ENCODE results near the gene ICAM2.

DNA sequence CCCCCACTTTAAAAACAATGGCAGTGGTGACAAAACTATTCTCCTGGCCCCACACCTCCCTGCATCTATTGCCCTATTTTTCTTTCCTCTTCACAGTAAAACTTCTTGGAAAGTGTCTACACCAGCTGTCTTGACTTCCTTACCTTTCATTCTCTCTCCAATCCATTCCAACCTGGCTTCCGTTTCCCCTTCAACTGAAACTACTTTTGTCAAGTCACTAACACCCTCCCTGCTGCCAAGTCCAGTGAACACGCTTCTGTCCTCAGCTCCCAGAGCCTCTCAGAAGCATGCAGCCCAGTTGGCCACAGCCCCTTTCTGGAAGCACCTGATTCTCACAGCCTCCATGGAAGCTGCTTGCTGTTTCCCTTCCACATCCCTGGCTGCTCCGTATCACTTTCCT, 43.7 kb downstream of the ICAM2 start:
- TF ChIP-seq, protein P1, sequence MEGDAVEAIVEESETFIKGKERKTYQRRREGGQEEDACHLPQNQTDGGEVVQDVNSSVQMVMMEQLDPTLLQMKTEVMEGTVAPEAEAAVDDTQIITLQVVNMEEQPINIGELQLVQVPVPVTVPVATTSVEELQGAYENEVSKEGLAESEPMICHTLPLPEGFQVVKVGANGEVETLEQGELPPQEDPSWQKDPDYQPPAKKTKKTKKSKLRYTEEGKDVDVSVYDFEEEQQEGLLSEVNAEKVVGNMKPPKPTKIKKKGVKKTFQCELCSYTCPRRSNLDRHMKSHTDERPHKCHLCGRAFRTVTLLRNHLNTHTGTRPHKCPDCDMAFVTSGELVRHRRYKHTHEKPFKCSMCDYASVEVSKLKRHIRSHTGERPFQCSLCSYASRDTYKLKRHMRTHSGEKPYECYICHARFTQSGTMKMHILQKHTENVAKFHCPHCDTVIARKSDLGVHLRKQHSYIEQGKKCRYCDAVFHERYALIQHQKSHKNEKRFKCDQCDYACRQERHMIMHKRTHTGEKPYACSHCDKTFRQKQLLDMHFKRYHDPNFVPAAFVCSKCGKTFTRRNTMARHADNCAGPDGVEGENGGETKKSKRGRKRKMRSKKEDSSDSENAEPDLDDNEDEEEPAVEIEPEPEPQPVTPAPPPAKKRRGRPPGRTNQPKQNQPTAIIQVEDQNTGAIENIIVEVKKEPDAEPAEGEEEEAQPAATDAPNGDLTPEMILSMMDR (IDR thresholded peaks at IDR 0.05), result no peak
- TF ChIP-seq POLR2A (IDR thresholded peaks at IDR 0.05), result no peak
